ENCODE measurements around the gene KLK7. TPM values are rescaled to one million over a fixed set of nuclear protein-coding genes. Genes with fewer than 3 reads are reported as not detected.

Gene KLK7
- total RNA-seq, 6 experiments from 2014 or later = not detected

- TF ChIP-seq CTCF (IDR thresholded peaks at IDR 0.05) = no peak
- no peak for DNase-seq
- Mint-ChIP-seq H3K36me3 (ENCODE audit: low read depth) (peaks cover 4% of the 10 kb centered on the region; the same call in 1 of the 2 replicates), H3K4me1 (ENCODE audit: low read depth) (no peaks in the 10 kb centered on the region), H3K27ac (no peak overlapping the region), H3K4me3 (no peak overlapping the region), H3K9me3 (peaks cover 58% of the 10 kb centered on the region), H3K27me3 (ENCODE audit: insufficient read depth) (peaks cover 9% of the 10 kb centered on the region)
These were observed 19.6 kb upstream of the KLK7 start for GRCh38 chr19:51003316-51003715.

GRCh38 chr19:51002542-51003311 is 19.0 kb upstream of the KLK7 start:
- Mint-ChIP-seq H3K36me3 (ENCODE audit: low read depth) (peaks cover 4% of the 10 kb centered on the region; the same call in 1 of the 2 replicates), H3K27me3 (ENCODE audit: insufficient read depth) (peaks cover 9% of the 10 kb centered on the region), H3K4me3 (no peak overlapping the region), H3K27ac (no peak overlapping the region), H3K9me3 (peaks cover 62% of the 10 kb centered on the region), H3K4me1 (ENCODE audit: low read depth) (no peaks in the 10 kb centered on the region)
- no peak for TF ChIP-seq CTCF (IDR thresholded peaks at IDR 0.05)
- DNase-seq = no peak

GRCh38 chr19:51002089-51002532 is 18.4 kb upstream of the KLK7 start:
- Mint-ChIP-seq H3K36me3 (ENCODE audit: low read depth) (peaks cover 4% of the 10 kb centered on the region; the same call in 1 of the 2 replicates), H3K4me1 (ENCODE audit: low read depth) (no peaks in the 10 kb centered on the region), H3K27ac (no peak overlapping the region), H3K4me3 (no peak overlapping the region), H3K27me3 (ENCODE audit: insufficient read depth) (peaks cover 9% of the 10 kb centered on the region), H3K9me3 (peaks cover 57% of the 10 kb centered on the region)
- no peak for TF ChIP-seq CTCF (IDR thresholded peaks at IDR 0.05)
- DNase-seq = no peak

GRCh38 chr19:51001515-51001914 is 17.8 kb upstream of the KLK7 start, which contains the start of gene KLK8:
KLK8 (minus strand) TSS chr19:51001604; CDS start chr19:51001167, 437 bp downstream.
- H3K27ac Mint-ChIP-seq = no peak within 1 kb of the TSS
- H3K4me1 Mint-ChIP-seq (ENCODE audit: low read depth) = no peaks in the 10 kb centered on the region
- no peak for DNase-seq
- H3K27me3 Mint-ChIP-seq (ENCODE audit: insufficient read depth) = peaks cover 9% of the 10 kb centered on the region
- H3K36me3 Mint-ChIP-seq (ENCODE audit: low read depth) = peaks cover 4% of the 10 kb centered on the region; the same call in 1 of the 2 replicates
- H3K9me3 Mint-ChIP-seq = peaks cover 52% of the 10 kb centered on the region
- no peak within 1 kb of the TSS for H3K4me3 Mint-ChIP-seq
- no peak for TF ChIP-seq CTCF (IDR thresholded peaks at IDR 0.05)

GRCh38 chr19:51000981-51001380 is 17.3 kb upstream of the KLK7 start:
- Mint-ChIP-seq H3K9me3 (peaks cover 48% of the 10 kb centered on the region), H3K4me1 (ENCODE audit: low read depth) (no peaks in the 10 kb centered on the region), H3K27me3 (ENCODE audit: insufficient read depth) (peaks cover 9% of the 10 kb centered on the region), H3K4me3 (no peak overlapping the region), H3K27ac (no peak overlapping the region), H3K36me3 (ENCODE audit: low read depth) (peaks cover 4% of the 10 kb centered on the region; the same call in 1 of the 2 replicates)
- DNase-seq = no peak
- no peak for TF ChIP-seq CTCF (IDR thresholded peaks at IDR 0.05)
